Measurements from ENCODE around the gene GPC3. TPM values are rescaled to one million over a fixed set of nuclear protein-coding genes. Genes with fewer than 3 reads are reported as not detected.

The GPC3 gene
- total and polyA plus RNA-seq, 2 donors (not counting 3 experiments of a cell fraction or from before 2014, with no cell fraction given), result not detected

GRCh38 chrX:133607419-133608348, 377.7 kb downstream of the GPC3 start:
- Histone ChIP-seq H3K9me3 (replicated peaks; ENCODE audit: control insufficient read depth, insufficient read depth, low read length) (no peaks in the 10 kb centered on the region), H3K79me2 (ENCODE audit: control insufficient read depth, insufficient read depth, low read length) (no peaks in the 10 kb centered on the region), H3K4me2 (ENCODE audit: insufficient read depth, low read length) (no peak overlapping the region), H2AFZ (ENCODE audit: low read depth, low read length) (no peak overlapping the region), H3K36me3 (ENCODE audit: control insufficient read depth in 2 of 2, extremely low read depth in 1 of 2, insufficient read depth in 2 of 2, low read length in 2 of 2) (no peaks in the 10 kb centered on the region), H3K27ac (ENCODE audit: insufficient read depth, low read depth, low read length) (no peak overlapping the region), H4K20me1 (replicated peaks; ENCODE audit: control insufficient read depth, extremely low read depth, insufficient read depth, low read length) (no peaks in the 10 kb centered on the region), H3K9ac (replicated peaks; ENCODE audit: extremely low read depth, insufficient read depth, low read length) (no peak overlapping the region), H3K4me3 (replicated peaks in 1 of 3; ENCODE audit: insufficient read depth in 1 of 3, low read depth in 1 of 3, low read length in 3 of 3) (no peak overlapping the region), H3K9me1 (replicated peaks; ENCODE audit: control insufficient read depth, extremely low read depth, insufficient read depth, low read length) (no peaks in the 10 kb centered on the region), H3K4me1 (ENCODE audit: control insufficient read depth, extremely low read depth, insufficient read depth, low read length) (no peaks in the 10 kb centered on the region), H3K27me3 (ENCODE audit: control insufficient read depth in 2 of 2, insufficient read depth in 2 of 2, low read length in 2 of 2) (no peaks in the 10 kb centered on the region)
- FAIRE-seq (no peak), DNase-seq (ENCODE audit: low read depth, low spot score) (no peak)
- dilution Hi-C loops (cut with MboI; ENCODE audit: extremely low pct_ligation_motif_present, low sequenced_read_pairs) (no loop called here), intact Hi-C loops (cut with micrococcal nuclease) (no loop called here)
- no peak for TF ChIP-seq JUN (IDR thresholded peaks at IDR 0.05; ENCODE audit: borderline replicate concordance, insufficient read depth, insufficient read length, low read depth)
- no peak for TF ChIP-seq CTCF (IDR thresholded peaks at IDR 0.05; ENCODE audit: extremely low read depth in 1 of 2, insufficient read depth in 1 of 2, low read depth in 1 of 2, low read length in 2 of 2)
- TF ChIP-seq MAX (IDR thresholded peaks at IDR 0.05; ENCODE audit: insufficient read depth, insufficient read length), result no peak
- TF ChIP-seq GATA2 (IDR thresholded peaks at IDR 0.05; ENCODE audit: insufficient read depth, insufficient read length, low read depth, low read length), result no peak
- TF ChIP-seq FOS (IDR thresholded peaks at IDR 0.05; ENCODE audit: borderline replicate concordance, insufficient read depth, low read length), result no peak
- no peak for TF ChIP-seq POLR2AphosphoS5 (IDR thresholded peaks at IDR 0.05; ENCODE audit: insufficient read depth, low read depth, low read length)
- TF ChIP-seq EZH2 (IDR thresholded peaks at IDR 0.05; ENCODE audit: borderline replicate concordance, low read depth, low read length, severe bottlenecking), result no peak
- no peak for TF ChIP-seq POLR2A (IDR thresholded peaks at IDR 0.05; ENCODE audit: low read depth, low read length)
- TF ChIP-seq MYC (IDR thresholded peaks at IDR 0.05; ENCODE audit: low read depth, low read length), result no peak
- ChIA-PET CTCF (no interaction called here), POLR2A (no interaction called here)
- BruUV-seq (replicated peaks), result no TSS peak
